GM12891 (cell line): ENCODE data around the gene AKAP12.

Experiments used
- POLR2A ChIP-seq: IDR thresholded peaks from 2 replicates; pipeline ENCODE4 v1.6.1; 2011; ENCODE audit warnings: low read depth, low read length, control low read depth
- POLR2AphosphoS5 ChIP-seq: IDR thresholded peaks from 2 replicates; pipeline ENCODE4 v1.6.1; 2011; ENCODE audit warnings: low read depth, low read length, control low read depth
- TAF1 ChIP-seq: IDR thresholded peaks from 2 replicates; pipeline ENCODE4 v1.6.1; 2011; ENCODE audit warnings: low read depth, low read length, control low read depth

- TF ChIP-seq TAF1 (no peak), POLR2A (no peak), POLR2AphosphoS5 (no peak)
Observed at GRCh38 chr6:151269321-151269995, 29.7 kb downstream of the AKAP12 start.
